Endothelial cell of umbilical vein (primary cell): Measurements from ENCODE around the gene AKT3.

ENCODE experiments used
- EZH2 ChIP-seq: IDR thresholded peaks from 2 replicates; pipeline ENCODE4 v1.6.1; 2012; ENCODE audit warnings: borderline replicate concordance, low read depth, mild to moderate bottlenecking, moderate library complexity, low read length, inconsistent platforms; ENCODE audit not compliant: severe bottlenecking
- JUN ChIP-seq: IDR thresholded peaks from 2 replicates; pipeline ENCODE4 v1.6.1; 2011; ENCODE audit warnings: borderline replicate concordance, low read depth; ENCODE audit not compliant: insufficient read length, insufficient read depth
- POLR2A ChIP-seq: IDR thresholded peaks from 2 replicates; pipeline ENCODE4 v1.6.1; 2012; ENCODE audit warnings: low read depth, mild to moderate bottlenecking, control low read depth, low read length
- POLR2AphosphoS5 ChIP-seq: IDR thresholded peaks from 2 replicates; pipeline ENCODE4 v1.6.1; 2012; ENCODE audit warnings: low read depth, mild to moderate bottlenecking, control low read depth, low read length, moderate library complexity; ENCODE audit not compliant: insufficient read depth
- TF ChIP-seq, protein P1 (sequence below), 2 donors: IDR thresholded peaks; 1 replicate in 1 of 2; 2 replicates in 1 of 2; pipeline ENCODE4 v1.5.1; 2011; ENCODE audit warnings: low read length in 2 of 2, mild to moderate bottlenecking in 2 of 2, moderate library complexity in 2 of 2, control low read depth in 1 of 2, inconsistent platforms in 1 of 2, low read depth in 1 of 2; ENCODE audit not compliant: insufficient read depth in 1 of 2; ENCODE audit errors: extremely low read depth in 1 of 2

DNA sequence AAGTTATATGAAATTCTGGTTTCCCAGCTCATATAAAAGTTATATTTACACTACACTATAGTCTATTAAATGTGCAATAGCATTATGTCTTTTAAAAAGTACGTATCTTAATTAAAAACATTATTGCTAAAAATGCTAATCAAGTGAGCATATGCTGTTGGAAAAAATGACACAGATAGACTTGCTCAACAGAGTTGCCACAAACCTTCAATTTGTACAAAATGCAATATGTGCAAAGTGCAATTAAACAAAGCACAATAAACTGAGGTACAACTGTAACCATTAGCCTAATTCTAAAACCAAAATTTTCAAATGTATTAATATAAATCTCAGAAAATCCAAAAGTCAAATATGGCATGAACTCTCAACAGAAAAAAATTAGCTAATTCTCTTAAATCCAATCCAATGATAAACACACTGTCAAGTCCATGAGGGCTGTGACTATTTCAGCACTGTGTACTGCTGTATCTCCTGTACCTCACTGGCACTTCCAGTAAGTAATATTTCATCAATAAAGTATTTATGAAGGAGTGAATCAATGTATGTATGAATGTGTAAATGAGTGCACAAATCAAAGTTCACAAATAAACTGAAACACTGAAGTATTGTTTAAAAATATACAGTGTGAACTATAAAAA, 116.3 kb downstream of the AKT3 start:
- TF ChIP-seq JUN, result no peak
- TF ChIP-seq, protein P1, sequence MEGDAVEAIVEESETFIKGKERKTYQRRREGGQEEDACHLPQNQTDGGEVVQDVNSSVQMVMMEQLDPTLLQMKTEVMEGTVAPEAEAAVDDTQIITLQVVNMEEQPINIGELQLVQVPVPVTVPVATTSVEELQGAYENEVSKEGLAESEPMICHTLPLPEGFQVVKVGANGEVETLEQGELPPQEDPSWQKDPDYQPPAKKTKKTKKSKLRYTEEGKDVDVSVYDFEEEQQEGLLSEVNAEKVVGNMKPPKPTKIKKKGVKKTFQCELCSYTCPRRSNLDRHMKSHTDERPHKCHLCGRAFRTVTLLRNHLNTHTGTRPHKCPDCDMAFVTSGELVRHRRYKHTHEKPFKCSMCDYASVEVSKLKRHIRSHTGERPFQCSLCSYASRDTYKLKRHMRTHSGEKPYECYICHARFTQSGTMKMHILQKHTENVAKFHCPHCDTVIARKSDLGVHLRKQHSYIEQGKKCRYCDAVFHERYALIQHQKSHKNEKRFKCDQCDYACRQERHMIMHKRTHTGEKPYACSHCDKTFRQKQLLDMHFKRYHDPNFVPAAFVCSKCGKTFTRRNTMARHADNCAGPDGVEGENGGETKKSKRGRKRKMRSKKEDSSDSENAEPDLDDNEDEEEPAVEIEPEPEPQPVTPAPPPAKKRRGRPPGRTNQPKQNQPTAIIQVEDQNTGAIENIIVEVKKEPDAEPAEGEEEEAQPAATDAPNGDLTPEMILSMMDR (IDR thresholded peaks at IDR 0.05; ENCODE audit: extremely low read depth in 1 of 2, insufficient read depth in 1 of 2, low read depth in 1 of 2, low read length in 2 of 2), result no peak
- no peak for TF ChIP-seq POLR2A
- TF ChIP-seq EZH2, result no peak
- TF ChIP-seq POLR2AphosphoS5, result no peak
